HG03520 (cell line): Measurements from ENCODE around the gene CFAP68.
"Not testable (repeated sequence)": the region's sequence is repeated elsewhere in the genome, so short reads cannot be mapped to it uniquely, and the experiment has no call there.

ENCODE experiments used
- ATAC-seq: cut with Tn5 transposase; IDR thresholded peaks from one replicate; pipeline ENCODE4 v1.9.1; 2021; ENCODE audit warnings: mild to moderate bottlenecking, moderate library complexity; ENCODE audit not compliant: unreplicated experiment

Gene CFAP68

DNA sequence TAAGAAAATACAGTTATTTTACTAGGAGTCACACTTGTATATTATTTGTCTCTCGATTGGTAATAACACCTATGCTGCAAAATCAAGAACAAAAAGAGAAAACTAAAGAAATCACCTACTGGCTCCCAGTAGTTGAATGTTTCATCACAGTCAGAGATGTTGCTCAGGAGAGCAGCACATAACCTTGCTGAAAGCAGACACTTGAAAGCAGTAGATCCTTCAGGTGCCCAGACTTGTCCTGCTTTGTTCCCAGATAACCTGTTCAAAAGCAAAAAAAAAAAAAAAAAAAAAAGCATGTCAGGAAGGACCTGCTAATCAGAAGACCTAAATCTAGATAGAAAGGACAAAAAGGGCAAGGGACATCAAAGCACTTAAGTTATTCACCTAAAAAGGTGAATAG is 9.2 kb upstream of the CFAP68 start:
- ATAC-seq: no peak

DNA sequence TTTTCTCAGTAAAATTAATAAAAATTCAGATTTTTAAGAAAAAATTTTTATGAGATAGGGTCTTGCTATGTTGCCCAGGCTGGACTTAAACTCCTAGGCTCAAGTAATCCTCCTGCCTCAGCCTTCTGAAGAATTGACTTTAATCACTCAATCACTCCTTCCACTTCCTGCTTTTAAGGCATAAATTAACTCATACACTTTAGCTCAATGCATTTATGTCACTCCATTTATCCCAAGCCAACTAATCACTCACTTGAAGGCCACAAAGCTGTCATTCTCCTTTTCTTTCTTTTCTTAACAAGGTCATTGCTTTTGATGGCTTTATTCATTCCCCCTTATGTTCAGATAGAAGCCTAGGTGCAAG is 8.8 kb upstream of the CFAP68 start:
- no peak for ATAC-seq

DNA sequence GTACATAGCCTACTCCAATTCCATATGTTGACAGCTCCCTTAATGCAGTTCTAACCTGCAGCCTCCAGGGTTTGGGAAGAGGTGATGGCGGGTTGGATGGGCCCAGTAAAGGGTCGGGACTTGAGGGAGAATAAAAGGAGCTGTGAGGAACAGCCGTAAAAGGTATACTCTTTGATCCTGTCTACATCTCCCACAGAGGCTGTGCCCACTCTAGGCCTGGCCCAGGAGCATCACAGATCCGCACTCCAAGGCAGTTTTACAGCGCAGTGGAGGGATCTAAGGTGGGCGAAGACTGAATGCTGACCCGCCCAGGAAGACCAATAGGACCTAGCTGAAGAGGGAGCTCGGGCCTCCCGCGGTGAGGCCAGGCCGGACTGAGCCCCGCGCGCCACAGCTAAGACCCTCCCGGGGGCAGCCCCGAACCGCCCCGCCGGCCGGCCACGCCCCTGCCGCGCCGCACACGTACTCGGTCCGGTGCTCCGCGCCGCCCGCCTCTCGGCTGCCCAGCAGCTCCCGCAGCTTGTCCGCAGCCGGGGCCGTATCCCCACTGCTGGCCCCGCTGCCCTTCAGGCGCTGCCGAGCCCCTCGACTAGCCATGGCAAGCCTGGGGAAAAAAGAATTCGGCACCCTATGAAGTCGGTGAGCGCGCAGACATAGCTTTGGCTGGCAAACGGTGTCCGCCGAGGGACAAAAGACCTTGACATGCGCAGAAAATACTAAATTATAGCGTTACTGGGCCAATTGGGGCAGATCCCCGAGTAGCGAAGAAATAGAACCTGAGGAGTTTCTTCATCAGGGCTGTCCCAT is 8.3 kb upstream of the CFAP68 start, which contains the start of gene ALG9:
ALG9 (minus strand) TSS at position 696 of the 807 bp plus-strand sequence; CDS start at position 597, 99 bp downstream.
- peak; percentile 83 for ATAC-seq

GRCh38 chr11:111871693-111872161 is 7.6 kb upstream of the CFAP68 start:
- ATAC-seq: no peak

DNA sequence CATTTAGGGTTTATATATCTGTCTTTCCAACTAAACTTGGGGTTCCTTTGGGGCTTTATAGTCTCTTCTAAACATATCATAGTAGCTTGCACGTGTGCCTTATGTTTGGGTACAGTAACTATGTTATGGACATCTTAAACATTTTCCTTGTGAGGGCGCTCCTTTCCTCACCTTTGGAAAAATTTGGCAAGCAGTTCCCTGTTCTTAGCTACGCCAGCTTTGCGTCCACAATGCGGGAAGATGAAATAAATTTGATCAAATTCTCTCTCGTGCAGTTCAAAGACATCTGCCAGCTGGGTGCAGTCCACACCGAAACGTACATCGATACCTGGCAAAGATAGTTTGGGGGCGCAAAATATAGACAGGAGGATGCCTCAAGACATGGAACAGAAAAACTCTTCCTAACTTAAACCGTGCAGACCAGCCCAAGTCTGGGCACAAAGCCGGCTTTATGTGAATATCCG is 924 bp upstream of the CFAP68 start:
- ATAC-seq: no peak

DNA sequence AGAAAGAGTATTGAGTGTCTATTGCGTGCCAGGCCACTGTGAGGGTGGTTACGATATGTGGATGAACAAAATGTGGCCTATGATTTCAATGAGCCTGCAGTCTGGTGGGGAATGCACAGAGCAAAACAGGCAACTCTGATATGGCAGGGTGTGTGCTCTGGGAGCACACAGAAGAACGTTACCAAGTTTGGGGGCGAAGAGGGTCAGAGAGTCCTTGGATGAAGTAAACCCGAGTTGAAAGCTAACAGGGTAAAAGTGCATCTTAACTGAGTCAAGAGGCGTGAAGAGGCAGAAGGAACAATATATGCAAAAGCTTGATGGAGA is 258 bp downstream of the CFAP68 start:
- ATAC-seq: peak; percentile 1

DNA sequence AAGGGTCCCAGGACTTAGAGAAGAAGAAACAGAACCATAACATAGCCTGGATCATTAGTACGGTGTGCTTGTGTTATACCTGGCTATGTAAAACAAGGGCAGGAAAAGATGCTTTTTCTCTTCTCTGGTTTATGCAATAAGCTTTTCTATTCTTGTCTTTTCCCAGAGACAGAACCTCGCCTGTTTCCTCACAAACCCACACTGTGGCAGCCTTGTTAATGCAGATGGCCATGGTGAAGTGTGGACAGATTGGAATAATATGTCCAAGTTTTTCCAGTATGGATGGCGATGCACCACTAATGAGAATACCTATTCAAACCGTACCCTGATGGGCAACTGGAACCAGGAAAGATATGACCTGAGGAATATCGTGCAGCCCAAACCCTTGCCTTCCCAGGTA is 2.9 kb downstream of the CFAP68 start:
- ATAC-seq: no peak

DNA sequence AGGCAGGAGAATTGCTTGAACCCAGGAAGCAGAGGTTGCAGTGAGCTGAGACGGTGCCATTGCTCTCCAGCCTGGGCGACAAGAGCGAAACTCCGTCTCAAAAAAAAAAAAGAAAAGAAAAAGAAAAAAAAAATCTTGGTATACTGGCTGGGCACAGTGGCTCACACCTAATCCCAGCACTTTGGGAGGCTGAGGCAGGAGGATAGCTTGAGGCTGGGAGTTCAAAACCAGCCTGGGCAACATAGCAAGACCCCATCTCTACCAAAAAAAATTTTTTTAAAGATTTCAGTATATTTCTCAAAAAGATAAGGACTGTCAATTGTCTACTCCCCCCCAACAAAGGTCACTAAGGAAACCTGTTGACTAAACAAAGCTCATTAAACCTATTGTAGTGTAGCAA is 5.7 kb downstream of the CFAP68 start:
- ATAC-seq: not testable (repeated sequence)

DNA sequence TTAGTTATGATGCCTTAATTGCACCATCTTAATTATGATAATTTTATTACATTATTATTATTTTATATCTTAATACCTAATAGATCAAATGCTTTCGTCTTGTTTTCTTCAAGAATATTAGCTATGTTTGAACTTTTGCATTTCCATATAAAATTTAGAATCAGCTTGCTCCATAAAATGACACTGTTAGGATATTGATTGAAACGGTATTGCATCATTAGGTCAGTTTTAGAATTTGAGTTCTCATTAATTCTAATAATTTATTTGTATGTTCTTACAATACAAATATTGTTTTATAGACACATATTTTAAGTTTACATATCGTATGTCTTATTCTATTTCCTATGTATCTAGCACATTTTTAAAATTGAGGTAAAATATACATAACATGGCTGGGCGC is 6.7 kb downstream of the CFAP68 start:
- no peak for ATAC-seq

GRCh38 chr11:111886844-111887243 is 7.5 kb downstream of the CFAP68 start:
- ATAC-seq: no peak

DNA sequence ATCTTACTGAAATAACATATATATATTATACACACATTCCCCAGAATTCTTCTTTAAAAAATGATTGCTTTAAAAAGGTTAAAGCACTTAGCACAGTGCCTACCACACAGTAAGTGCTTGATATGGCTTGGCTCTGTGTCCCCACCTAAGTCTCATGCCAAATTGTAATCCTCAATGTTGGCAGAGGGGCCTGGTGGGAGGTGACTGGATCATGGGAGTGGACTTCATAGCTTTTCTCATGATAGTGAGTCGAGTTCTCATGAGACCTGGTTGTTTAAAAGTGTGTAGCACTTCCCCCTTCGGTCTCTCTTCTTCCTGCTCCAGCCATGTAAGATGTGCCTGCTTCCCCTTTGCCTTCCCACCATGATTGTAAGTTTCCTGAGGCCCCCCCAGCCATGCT is 26.1 kb downstream of the CFAP68 start:
- ATAC-seq: no peak

GRCh38 chr11:111906680-111907079 is 27.3 kb downstream of the CFAP68 start:
- ATAC-seq: no peak

GRCh38 chr11:111908639-111909305 is 29.4 kb downstream of the CFAP68 start:
- no peak for ATAC-seq

DNA sequence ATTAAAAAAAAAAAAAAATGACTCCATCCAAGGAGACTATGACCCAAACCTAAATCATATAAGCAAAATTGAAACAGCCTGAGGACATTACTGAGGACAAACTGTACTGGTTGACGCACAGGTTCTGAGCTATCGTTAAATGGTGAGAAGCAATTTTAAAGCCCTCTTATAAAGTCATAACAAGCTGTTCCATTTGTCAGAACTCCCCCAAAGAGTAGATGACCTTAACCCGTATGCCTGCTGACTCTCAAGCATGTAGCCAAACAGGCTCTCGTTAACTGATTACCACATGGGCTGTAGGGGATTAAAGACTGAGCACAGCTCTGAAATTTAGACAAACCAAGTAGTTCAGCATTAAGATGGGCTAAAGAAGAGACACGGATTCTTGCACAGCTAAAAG is 30.0 kb downstream of the CFAP68 start:
- no peak for ATAC-seq

DNA sequence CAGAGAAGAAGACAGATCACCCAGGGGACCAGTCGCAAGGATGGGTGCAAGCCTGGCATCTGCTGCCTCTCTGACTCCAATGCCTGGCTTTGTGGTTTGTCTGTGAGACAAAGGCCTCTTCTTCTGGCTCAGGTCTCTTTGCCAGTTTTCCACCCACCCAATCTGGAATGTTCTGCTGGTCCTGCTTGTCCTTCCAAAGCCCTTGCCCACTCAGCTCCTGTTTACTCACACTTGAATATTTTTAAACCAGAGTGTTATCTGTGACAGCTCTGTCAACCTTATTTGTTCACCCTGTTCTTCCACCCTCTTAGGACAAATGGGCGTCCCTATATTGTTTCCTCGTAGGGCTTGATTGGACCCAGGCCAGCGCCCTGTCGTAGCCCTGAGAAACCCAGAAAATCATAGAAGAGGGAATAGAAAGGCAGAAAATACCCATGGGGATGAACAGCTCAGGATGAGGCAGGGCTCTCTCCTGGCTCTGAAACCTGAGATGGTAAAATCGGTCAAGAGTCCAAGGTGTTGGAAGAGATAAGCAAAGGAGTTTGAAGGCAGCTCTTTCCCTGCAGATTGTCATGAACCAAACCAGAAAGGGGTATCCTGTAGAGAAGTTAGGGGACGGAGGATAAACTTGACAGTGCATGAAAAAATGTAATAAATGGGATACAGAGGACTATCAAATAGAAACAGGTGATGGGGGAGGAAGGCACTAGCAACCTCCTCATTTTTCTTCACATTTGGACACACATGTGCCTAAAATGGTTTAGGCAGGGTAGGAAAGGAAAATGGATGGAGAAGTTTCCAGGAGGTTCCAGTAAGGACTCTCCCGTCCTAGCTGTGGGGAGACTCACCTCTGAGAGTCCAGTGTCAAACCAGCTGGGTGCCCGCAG is 31.6 kb downstream of the CFAP68 start:
- no peak for ATAC-seq

DNA sequence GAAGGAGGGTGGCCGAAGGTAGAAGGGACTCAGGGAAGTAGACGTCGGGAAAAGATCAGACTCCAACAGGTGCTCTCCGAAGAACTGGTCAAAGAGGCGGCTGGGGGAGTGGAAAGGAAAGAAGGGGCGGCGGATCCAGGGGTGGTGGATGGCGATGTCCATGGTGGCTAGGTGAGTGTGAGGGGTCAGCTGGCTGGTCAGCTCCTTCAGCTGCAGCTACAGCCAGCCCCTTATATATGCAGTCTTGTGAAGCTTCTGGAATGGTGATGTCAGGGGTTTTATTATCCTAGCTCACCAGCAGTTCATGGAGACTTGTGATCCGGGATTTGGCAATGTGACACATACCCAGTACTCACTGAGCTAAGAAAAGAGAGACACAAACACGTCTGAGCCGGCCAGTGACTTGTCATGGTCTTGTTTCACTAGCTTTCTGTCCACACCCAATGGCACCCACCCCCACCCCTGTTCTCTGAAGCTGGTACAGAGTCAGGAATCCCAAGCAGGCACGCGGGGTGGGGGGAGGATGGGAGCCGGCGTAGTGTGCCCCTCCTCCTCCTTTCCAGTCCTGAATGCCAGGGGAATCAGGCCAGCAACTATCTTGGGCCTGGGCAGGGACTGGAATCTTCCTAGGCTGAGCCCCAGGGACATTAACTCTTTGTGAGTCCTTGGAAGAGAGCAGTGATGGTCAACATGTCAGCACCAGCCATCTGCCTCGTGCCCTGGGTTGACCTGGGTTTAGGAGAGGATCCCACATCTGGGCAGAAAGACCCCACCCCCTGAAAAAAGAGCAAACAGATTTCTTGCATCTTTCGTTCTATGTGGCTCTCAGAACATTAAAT is 32.4 kb downstream of the CFAP68 start, which contains the start of gene CRYAB:
CRYAB (minus strand) TSS at position 208 of the 839 bp plus-strand sequence; CDS start at position 162, 46 bp downstream.
- ATAC-seq: no peak

GRCh38 chr11:111912535-111912934 is 33.2 kb downstream of the CFAP68 start, which contains the start of gene HSPB2:
HSPB2 (plus strand) TSS chr11:111912734; CDS start chr11:111912830, 96 bp downstream.
- ATAC-seq: no peak

DNA sequence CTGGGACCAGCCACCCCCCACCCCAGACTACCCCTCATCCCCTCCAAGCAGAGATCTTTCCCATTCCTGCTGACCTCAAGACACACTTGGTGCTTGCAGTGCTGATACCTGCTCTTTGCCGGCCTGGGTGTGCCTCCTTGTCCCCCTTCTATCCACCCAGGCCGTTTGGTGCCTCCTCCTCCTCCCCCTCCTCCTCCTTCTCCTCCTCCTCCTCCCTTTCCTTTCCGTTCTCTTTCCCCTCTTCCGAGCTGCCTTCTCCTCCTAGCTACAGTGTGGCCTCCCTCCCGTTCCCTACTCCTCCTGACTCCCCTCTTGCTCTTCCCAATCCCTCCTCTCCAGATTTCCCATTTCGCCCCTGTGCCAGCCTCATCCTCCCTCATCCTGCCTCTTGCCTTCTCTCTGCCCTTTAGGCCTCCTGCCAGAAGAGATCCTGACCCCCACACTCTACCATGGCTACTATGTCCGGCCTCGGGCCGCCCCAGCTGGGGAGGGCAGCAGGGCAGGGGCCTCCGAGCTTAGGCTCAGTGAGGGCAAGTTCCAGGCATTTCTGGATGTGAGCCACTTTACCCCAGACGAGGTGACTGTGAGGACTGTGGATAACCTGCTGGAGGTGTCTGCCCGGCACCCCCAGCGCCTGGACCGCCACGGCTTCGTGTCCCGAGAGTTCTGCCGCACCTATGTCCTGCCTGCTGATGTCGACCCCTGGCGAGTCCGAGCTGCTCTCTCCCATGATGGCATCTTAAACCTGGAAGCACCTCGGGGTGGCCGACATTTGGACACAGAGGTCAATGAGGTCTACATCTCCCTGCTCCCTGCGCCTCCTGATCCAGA is 33.9 kb downstream of the CFAP68 start:
- ATAC-seq: no peak

DNA sequence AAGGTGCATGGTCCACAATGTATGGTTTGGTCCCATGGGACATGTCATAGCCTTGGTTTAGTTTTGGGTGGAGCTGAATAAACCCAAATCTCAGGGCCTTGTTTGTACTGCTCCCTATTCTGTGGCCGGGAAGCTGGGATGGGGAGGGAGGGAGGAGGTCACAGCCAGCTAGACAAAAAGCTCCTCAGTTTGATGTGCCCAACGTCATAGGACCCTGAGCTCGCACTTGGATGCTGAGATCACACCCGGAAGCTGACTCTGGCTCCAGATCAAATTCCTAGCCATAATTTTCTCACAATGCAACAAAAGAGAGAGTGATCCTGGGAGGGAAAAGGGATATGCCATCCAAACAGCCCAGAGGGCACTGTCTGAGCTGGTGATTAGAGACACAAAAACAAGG is 34.7 kb downstream of the CFAP68 start:
- no peak for ATAC-seq
